B cell (primary cell): Measurements from ENCODE around the gene PPP4R3A. TPM values are rescaled to one million over a fixed set of nuclear protein-coding genes. Genes with fewer than 3 reads are reported as not detected.
A peak's percentile ranks its signal among the peaks of the same experiment; 100 is the strongest.

Source experiments
- ATAC-seq: fragments of 200-7000 bp; cut with Tn5 transposase; one replicate; pipeline ENCODE4 v1.10.0; 2021; ENCODE audit warnings: low read depth, mild to moderate bottlenecking, moderate number of reproducible peaks, moderate library complexity
- CTCF ChIA-PET: fragments of 350-600 bp; sonication (Branson Sonifier 250); formaldehyde crosslinking; loops from one replicate; lab custom pipeline; 2021; ENCODE audit warnings: antibody characterized with exemption, inconsistent platforms; lab: Charles Lee
- POLR2A ChIA-PET: fragments of 350-600 bp; sonication (Branson Sonifier 250); formaldehyde crosslinking; loops from one replicate; lab custom pipeline; 2021; ENCODE audit warnings: antibody characterized with exemption; lab: Charles Lee
- DNase-seq: peaks from one replicate; pipeline ENCODE4 v3.0.0; 2013
- H2AFZ ChIP-seq: 2 replicates; pipeline ENCODE4 v1.6.1; 2012; ENCODE audit warnings: mild to moderate bottlenecking, low read depth, low read length; ENCODE audit not compliant: insufficient read depth, poor library complexity, severe bottlenecking
- H3K27ac ChIP-seq, 2 donors: 1 replicate in 1 of 2; 2 replicates in 1 of 2; pipeline ENCODE4 v1.5.1; 2012 to 2013; ENCODE audit warnings: low read length in 2 of 2, mild to moderate bottlenecking in 2 of 2, moderate library complexity in 1 of 2
- H3K27me3 ChIP-seq, 4 experiments: fragments of 200-600 bp in 1 of 4; sonication (generic) in 1 of 4; replicated peaks in 1 of 4; 1 replicate in 2 of 4; 2 replicates in 2 of 4; pipeline versions ENCODE4 v1.6.1 to v1.7.0; 2013 to 2016; ENCODE audit warnings: low read length in 3 of 4, mild to moderate bottlenecking in 2 of 4, mixed read lengths in 1 of 4, moderate library complexity in 1 of 4; ENCODE audit not compliant: insufficient read depth in 4 of 4, control insufficient read depth in 3 of 4; ENCODE audit errors: control extremely low read depth in 1 of 4
- H3K36me3 ChIP-seq, 2 experiments: replicated peaks in 1 of 2; 1 replicate in 1 of 2; 2 replicates in 1 of 2; pipeline versions ENCODE4 v1.6.1 to v1.7.1; 2013; ENCODE audit warnings: low read length in 1 of 2; ENCODE audit not compliant: insufficient read depth in 2 of 2, control insufficient read depth in 1 of 2; ENCODE audit errors: control extremely low read depth in 1 of 2, extremely low read depth in 1 of 2
- H3K4me1 ChIP-seq, 2 donors: fragments of 200-600 bp in 1 of 2; sonication (generic) in 1 of 2; 1 replicate in 1 of 2; 2 replicates in 1 of 2; pipeline versions ENCODE4 v1.5.1 to v1.6.1; 2013 to 2017; ENCODE audit warnings: low read length in 2 of 2; ENCODE audit not compliant: control insufficient read depth in 2 of 2, insufficient read depth in 2 of 2
- H3K4me2 ChIP-seq: replicated peaks from 2 replicates; pipeline ENCODE3; 2012; ENCODE audit warnings: mild to moderate bottlenecking, low read depth, low read length; ENCODE audit not compliant: poor library complexity, severe bottlenecking
- H3K4me3 ChIP-seq, 5 experiments: fragments of 200-600 bp in 1 of 5; sonication (generic) in 1 of 5; 1 replicate in 3 of 5; 2 replicates in 2 of 5; pipeline versions ENCODE4 v1.5.1 to v1.7.0; 2011 to 2016; ENCODE audit warnings: low read length in 4 of 5, mild to moderate bottlenecking in 4 of 5, low read depth in 2 of 5, control low read depth in 1 of 5, moderate library complexity in 1 of 5; ENCODE audit not compliant: insufficient read depth in 1 of 5; ENCODE audit errors: control extremely low read depth in 1 of 5, extremely low read depth in 1 of 5
- H3K79me2 ChIP-seq: fragments of 200-600 bp; sonication (generic); one replicate; pipeline ENCODE4 v1.6.0; 2016; ENCODE audit warnings: low read length; ENCODE audit not compliant: control insufficient read depth, insufficient read depth
- H3K9ac ChIP-seq: fragments of 200-600 bp; sonication (generic); 2 replicates; pipeline ENCODE4 v1.6.1; 2017; ENCODE audit warnings: mild to moderate bottlenecking, low read length, moderate library complexity
- H3K9me3 ChIP-seq, 3 donors: one replicate each; pipeline versions ENCODE4 v1.6.1 to v1.7.1; 2013; ENCODE audit warnings: low read length in 2 of 3; ENCODE audit not compliant: control insufficient read depth in 2 of 3, insufficient read depth in 1 of 3; ENCODE audit errors: control extremely low read depth in 1 of 3
- H4K20me1 ChIP-seq: 2 replicates; pipeline ENCODE4 v1.6.0; 2012; ENCODE audit warnings: mild to moderate bottlenecking, low read length; ENCODE audit not compliant: insufficient read depth, control insufficient read depth, poor library complexity, severe bottlenecking
- H3K27ac Mint-ChIP-seq: one replicate; pipeline ENCODE4 v1.8.0; 2021; ENCODE audit warnings: mixed read lengths
- H3K27me3 Mint-ChIP-seq: one replicate; pipeline ENCODE4 v1.8.0; 2021; ENCODE audit warnings: mixed read lengths
- H3K4me1 Mint-ChIP-seq: one replicate; pipeline ENCODE4 v1.8.0; 2021; ENCODE audit warnings: mixed read lengths
- H3K4me3 Mint-ChIP-seq: one replicate; pipeline ENCODE4 v1.8.0; 2021; ENCODE audit warnings: mixed read lengths
- H3K9me3 Mint-ChIP-seq: one replicate; pipeline ENCODE4 v1.8.0; 2022; ENCODE audit warnings: mixed read lengths; ENCODE audit not compliant: insufficient read depth
- CTCF ChIP-seq: fragments of 200-600 bp; IDR thresholded peaks from one replicate; pipeline ENCODE4 v1.8.0; 2022; ENCODE audit warnings: antibody characterized with exemption, mild to moderate bottlenecking
- EZH2 ChIP-seq: IDR thresholded peaks from 2 replicates; pipeline ENCODE4 v1.6.1; 2012; ENCODE audit warnings: borderline replicate concordance, low read depth, mild to moderate bottlenecking, moderate library complexity, low read length; ENCODE audit not compliant: insufficient read depth, poor library complexity, severe bottlenecking
- WGBS: methylation state at CpG from one replicate; pipeline ENCODE4 v1.1.5; 2013; ENCODE audit warnings: missing lambda C conversion rate; ENCODE audit not compliant: insufficient coverage; 5-methylcytosine and 5-hydroxymethylcytosine counted together
- intact Hi-C: fragments of 100-400 bp; cut with micrococcal nuclease; formaldehyde crosslinking; loops from one replicate; pipeline ENCODE4 v1.10.0; 2022
- polyA plus RNA-seq: library from polyadenylated mRNA; depleted of rRNA; stranded (reverse); fragments of >200 nt; gene quantifications from 2 replicates; pipeline ENCODE4 v1.2.3, GENCODE V29; 2012
- total RNA-seq, 2 donors: library from RNA; stranded (reverse); fragments of 120-200 nt in 1 of 2; gene quantifications; 1 replicate in 1 of 2; 2 replicates in 1 of 2; pipeline versions ENCODE4 v1.2.3 to v1.2.4, GENCODE V29; 2013 to 2022

Gene PPP4R3A
- total and polyA plus RNA-seq, 2 donors (not counting 1 experiment from before 2014, with no cell fraction given): 80.6 to 189 TPM

- peak within 1 kb of the TSS; percentile 76 for H2AFZ ChIP-seq
- H3K4me3 Mint-ChIP-seq: peak within 1 kb of the TSS; percentile 96
- H4K20me1 ChIP-seq: peaks cover 30% of the 10 kb centered on the region
- ChIA-PET CTCF (interaction anchor here (0.5 to 19.8 kb wide), 18 partner anchors 10 to 567 kb away, joined by 3 to 289 read pairs (median 6); no protein-coding TSS in a partner anchor), POLR2A (interaction anchor here (0.8 to 2.7 kb wide), 12 partner anchors 11 to 102 kb away, joined by 3 to 19 read pairs (median 3); no protein-coding TSS in a partner anchor)
- H3K4me2 ChIP-seq: peak within 1 kb of the TSS; percentile 90
- peaks cover 50% of the 10 kb centered on the region in 2 donors for H3K4me1 ChIP-seq
- DNase-seq: peak; percentile 91
- WGBS: under 1% methylated on average over 95 of the region's 103 CpGs
- H3K4me1 Mint-ChIP-seq: peaks cover 49% of the 10 kb centered on the region
- TF ChIP-seq EZH2 (no peak), CTCF (no peak)
- no peaks in the 10 kb centered on the region for H3K9me3 ChIP-seq
- peak within 1 kb of the TSS; percentile 65 to 97 (median 92) for H3K4me3 ChIP-seq
- H3K27me3 Mint-ChIP-seq: no peaks in the 10 kb centered on the region
- peak within 1 kb of the TSS; percentile 94 for H3K27ac Mint-ChIP-seq
- intact Hi-C loops: loop anchor here (1.0 to 5.0 kb wide), 2 partner anchors 357 to 410 kb away; partner anchors contain the start of gene RPS6KA5
- peaks cover 0 to 27% of the 10 kb centered on the region in 2 experiments for H3K36me3 ChIP-seq
- peak within 1 kb of the TSS; percentile 91 for H3K27ac ChIP-seq
- peak within 1 kb of the TSS; percentile 98 for H3K9ac ChIP-seq
- ATAC-seq: peak; percentile 64
- no peaks in the 10 kb centered on the region for H3K27me3 ChIP-seq
- H3K9me3 Mint-ChIP-seq: no peaks in the 10 kb centered on the region
- H3K79me2 ChIP-seq: peaks cover 43% of the 10 kb centered on the region
Observed at GRCh38 chr14:91417120-91417982, 92.8 kb downstream of the PPP4R3A start, which contains the start of gene CCDC88C. Gene CCDC88C (minus strand): TSS chr14:91417820. CDS start chr14:91417690, 130 bp downstream.
